ENCODE results near the gene CSRNP2.

Gene CSRNP2

GRCh38 chr12:51124504-51124903, 41.1 kb upstream of the CSRNP2 start:
- no peak for TF ChIP-seq CTCF (IDR thresholded peaks at IDR 0.05; ENCODE audit: low read depth, low read length)

GRCh38 chr12:51122844-51123243, 39.4 kb upstream of the CSRNP2 start:
- no peak for DNase-seq (ENCODE audit: extremely low read depth, low read depth)
- TF ChIP-seq CTCF (IDR thresholded peaks at IDR 0.05; ENCODE audit: low read depth, low read length) = no peak

More at GRCh38 chr12:51124504-51124903, 41.1 kb upstream of the CSRNP2 start:
- DNase-seq (ENCODE audit: extremely low read depth, low read depth) = no peak

DNA sequence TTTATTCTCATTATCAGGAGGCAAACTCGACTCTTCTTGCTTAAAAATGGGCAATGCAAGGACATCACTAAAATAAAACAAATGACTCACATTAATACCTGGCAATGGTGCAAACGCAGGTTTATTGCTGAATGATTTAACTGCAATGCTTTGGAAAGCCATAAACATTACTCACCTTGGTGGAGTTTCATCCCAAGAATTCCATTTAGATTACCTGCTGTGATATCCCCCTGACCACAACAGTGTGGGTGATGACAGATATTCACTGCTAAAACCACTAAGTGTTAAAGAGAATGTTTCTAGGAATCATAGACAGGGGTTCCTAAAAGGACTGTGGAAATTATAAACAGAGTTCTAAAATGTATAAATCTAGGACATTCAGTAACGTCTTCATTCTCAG, 35.3 kb upstream of the CSRNP2 start:
- TF ChIP-seq CTCF (IDR thresholded peaks at IDR 0.05; ENCODE audit: low read depth, low read length) = no peak
- no peak for DNase-seq (ENCODE audit: extremely low read depth, low read depth)

- DNase-seq (ENCODE audit: extremely low read depth, low read depth) = no peak
- no peak for TF ChIP-seq CTCF (IDR thresholded peaks at IDR 0.05; ENCODE audit: low read depth, low read length)
These were observed 32.1 kb upstream of the CSRNP2 start for GRCh38 chr12:51115533-51115932.

GRCh38 chr12:51108136-51108535, 24.7 kb upstream of the CSRNP2 start:
- no peak for DNase-seq (ENCODE audit: extremely low read depth, low read depth)
- TF ChIP-seq CTCF (IDR thresholded peaks at IDR 0.05; ENCODE audit: low read depth, low read length) = no peak

- no peak for DNase-seq (ENCODE audit: extremely low read depth, low read depth)
- TF ChIP-seq CTCF (IDR thresholded peaks at IDR 0.05; ENCODE audit: low read depth, low read length) = no peak
These were observed 20.6 kb upstream of the CSRNP2 start for GRCh38 chr12:51103977-51104376.

DNA sequence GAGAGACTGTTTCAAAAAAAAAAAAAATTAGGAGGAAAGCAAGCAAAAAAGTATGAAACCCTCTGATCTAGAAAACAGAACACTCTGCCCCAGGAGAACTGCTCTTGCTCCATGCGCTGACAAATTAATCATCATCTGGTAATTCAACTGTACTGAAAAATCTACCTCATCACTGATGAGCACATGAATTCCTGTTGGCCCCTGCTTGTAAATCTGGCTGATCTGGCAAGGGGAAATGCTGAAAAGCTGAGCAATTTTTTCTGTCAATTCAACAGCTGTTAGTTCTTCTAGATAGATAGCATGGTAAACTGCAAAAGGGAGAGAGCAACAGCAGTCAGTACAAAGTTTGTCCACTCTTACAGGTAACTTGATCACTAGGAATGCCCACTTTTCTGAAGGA, 15.2 kb upstream of the CSRNP2 start:
- no peak for DNase-seq (ENCODE audit: extremely low read depth, low read depth)

More for the DNA sequence above, 15.2 kb upstream of the CSRNP2 start:
- no peak for TF ChIP-seq CTCF (IDR thresholded peaks at IDR 0.05; ENCODE audit: low read depth, low read length)

Data from AG09319 (cell line).